ENCODE results near the gene THOC7.

- TF ChIP-seq CTCF (IDR thresholded peaks at IDR 0.05; ENCODE audit: low read depth, low read length) (no peak), EZH2phosphoT487 (IDR thresholded peaks at IDR 0.05; ENCODE audit: low read depth) (no peak)
These were observed 6.3 kb downstream of the THOC7 start for GRCh38 chr3:63857311-63857710.
